A673 (cell line): ENCODE results near the gene PROZ. TPM values are rescaled to one million over a fixed set of nuclear protein-coding genes. Genes with fewer than 3 reads are reported as not detected.

ENCODE experiments used
- BruUV-seq: library from RNA; stranded (reverse); fragments of 400-500 nt; replicated peaks from 2 replicates; lab custom pipeline; 2021; lab: Mats Ljungman, UMichigan
- CTCF ChIA-PET: fragments of 300-600 bp; sonication (Branson Sonifier 250); formaldehyde crosslinking; loops from one replicate; lab custom pipeline; 2022; ENCODE audit warnings: antibody characterized with exemption; lab: Charles Lee
- POLR2A ChIA-PET: fragments of 300-600 bp; sonication (Branson Sonifier 250); formaldehyde crosslinking; loops from one replicate; lab custom pipeline; 2022; ENCODE audit warnings: antibody characterized with exemption; ENCODE audit not compliant: low non-redundant PET; lab: Charles Lee
- DNase-seq: peaks from one replicate; pipeline ENCODE4 v3.0.0-alpha.2; 2015; ENCODE audit warnings: low spot score
- H3K27ac ChIP-seq: fragments of 200-600 bp; sonication (generic); 2 replicates; pipeline ENCODE4 v1.5.1; 2016; ENCODE audit warnings: mixed run types, low read depth, mild to moderate bottlenecking, mixed read lengths, antibody characterized with exemption, low read length; ENCODE audit not compliant: poor library complexity, severe bottlenecking
- H3K27me3 ChIP-seq: fragments of 200-600 bp; sonication (generic); replicated peaks from 2 replicates; pipeline ENCODE4 v1.6.1; 2017; ENCODE audit warnings: mixed run types, low read depth, mild to moderate bottlenecking, mixed read lengths, antibody characterized with exemption, low read length; ENCODE audit not compliant: insufficient read depth, poor library complexity
- H3K36me3 ChIP-seq: fragments of 200-600 bp; sonication (generic); 2 replicates; pipeline ENCODE4 v1.6.1; 2016; ENCODE audit warnings: mixed run types, mild to moderate bottlenecking, mixed read lengths, antibody characterized with exemption, low read length; ENCODE audit not compliant: insufficient read depth, poor library complexity, severe bottlenecking
- H3K4me1 ChIP-seq: fragments of 200-600 bp; sonication (generic); 2 replicates; pipeline ENCODE4 v1.6.1; 2017; ENCODE audit warnings: mixed run types, mild to moderate bottlenecking, mixed read lengths, antibody characterized with exemption, low read length; ENCODE audit not compliant: insufficient read depth, poor library complexity, severe bottlenecking
- H3K4me3 ChIP-seq: fragments of 200-600 bp; sonication (generic); 2 replicates; pipeline ENCODE4 v1.5.1; 2016; ENCODE audit warnings: low read depth, mixed run types, mild to moderate bottlenecking, mixed read lengths, low read length; ENCODE audit not compliant: poor library complexity, severe bottlenecking
- H3K9me3 ChIP-seq: fragments of 200-600 bp; sonication (generic); 2 replicates; pipeline ENCODE4 v1.6.1; 2016; ENCODE audit warnings: mixed run types, low read depth, mild to moderate bottlenecking, mixed read lengths, antibody characterized with exemption, low read length; ENCODE audit not compliant: poor library complexity, severe bottlenecking
- CTCF ChIP-seq: fragments of 300-800, 200-600 bp; sonication (generic); conservative IDR thresholded peaks from 2 replicates; pipeline ENCODE4 v1.5.1; 2017; ENCODE audit warnings: low read depth, mild to moderate bottlenecking, antibody characterized with exemption, low read length, moderate library complexity, mixed read lengths
- EZH2 ChIP-seq: fragments of 200-600 bp; sonication (generic); IDR thresholded peaks from 2 replicates; pipeline ENCODE4 v1.6.1; 2017; ENCODE audit warnings: borderline replicate concordance, low read depth, mild to moderate bottlenecking, mixed read lengths, antibody characterized with exemption, low read length; ENCODE audit not compliant: poor library complexity, severe bottlenecking
- intact Hi-C: fragments of 100-400 bp; cut with micrococcal nuclease; formaldehyde crosslinking; loops from one replicate; pipeline ENCODE4 v1.10.0; 2022; ENCODE audit not compliant: unreplicated experiment
- total RNA-seq: library from RNA; stranded (reverse); gene quantifications from 2 replicates; pipeline ENCODE4 v1.2.3, GENCODE V29; 2021

Gene PROZ
- total RNA-seq, 1 experiment from 2014 or later = not detected

DNA sequence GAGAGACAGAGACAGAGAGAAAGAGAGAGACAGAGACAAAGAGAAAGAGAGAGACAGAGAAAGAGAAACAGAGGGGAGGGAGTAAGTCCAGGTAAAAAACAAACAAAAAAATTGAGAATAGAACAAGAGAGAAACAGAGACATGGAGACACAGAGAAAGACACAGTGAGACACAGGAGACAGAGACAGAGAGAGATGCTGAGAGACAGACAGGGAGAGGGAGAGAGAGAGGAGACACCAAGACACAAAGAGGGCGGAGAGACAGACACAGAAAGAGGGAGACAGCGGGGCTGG lies 5.8 kb upstream of the PROZ start:
- DNase-seq = no peak
- Histone ChIP-seq H3K4me1 (peaks cover 23% of the 10 kb centered on the region), H3K9me3 (no peaks in the 10 kb centered on the region), H3K27me3 (no peaks in the 10 kb centered on the region), H3K27ac (no peak overlapping the region), H3K4me3 (no peak overlapping the region), H3K36me3 (no peaks in the 10 kb centered on the region)
- ChIA-PET CTCF (no interaction called here), POLR2A (no interaction called here)
- no TSS peak for BruUV-seq
- TF ChIP-seq EZH2 = no peak
- TF ChIP-seq CTCF = no peak
- intact Hi-C loops = no loop called here

DNA sequence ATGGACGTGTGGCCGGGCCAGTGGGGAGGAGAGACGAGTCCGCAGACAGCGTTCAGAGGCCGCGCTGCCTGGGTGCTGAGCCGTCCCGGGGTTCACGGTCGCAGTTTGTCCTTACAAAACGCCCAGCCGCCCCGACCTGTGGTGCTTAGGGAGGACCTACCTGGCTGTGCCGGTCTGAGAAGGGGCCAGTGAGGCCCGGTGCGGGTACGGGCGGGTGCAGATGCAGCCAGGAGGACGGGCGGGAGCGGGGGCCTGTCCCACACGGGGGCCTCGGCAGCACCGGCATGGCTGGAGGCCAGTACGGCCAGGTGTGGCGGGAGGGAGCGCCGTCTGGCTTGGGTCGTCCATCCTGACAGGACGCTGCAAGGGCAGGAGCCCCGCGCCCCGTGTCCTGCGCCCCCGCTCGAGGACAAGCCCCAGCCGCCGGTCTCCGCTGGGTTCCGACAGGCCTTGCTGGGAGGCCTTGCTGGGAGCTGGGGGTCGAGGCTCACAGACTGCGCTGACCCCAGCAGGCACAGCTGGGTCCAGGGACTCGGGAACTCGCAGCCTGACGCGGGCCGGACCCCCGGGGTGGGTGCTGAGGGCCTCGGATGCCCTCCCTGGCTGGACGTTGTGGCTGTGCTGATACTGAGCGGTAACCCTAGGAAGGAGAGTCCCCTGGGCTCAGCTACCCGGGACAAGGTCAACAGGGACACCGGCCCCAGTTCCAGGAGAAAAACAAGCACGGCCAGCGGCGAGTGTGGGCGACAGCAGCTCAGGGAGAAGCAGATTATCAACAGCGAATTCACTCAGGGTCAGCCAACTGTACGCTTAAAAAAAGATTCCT lies 5.3 kb upstream of the PROZ start:
- TF ChIP-seq CTCF = no peak
- no peak for TF ChIP-seq EZH2
- POLR2A ChIA-PET = no interaction called here
- intact Hi-C loops = no loop called here
- Histone ChIP-seq H3K4me1 (peaks cover 29% of the 10 kb centered on the region), H3K27ac (peak overlapping the region; percentile 63), H3K27me3 (no peaks in the 10 kb centered on the region), H3K4me3 (peak overlapping the region; percentile 23), H3K36me3 (no peaks in the 10 kb centered on the region), H3K9me3 (no peaks in the 10 kb centered on the region)
- CTCF ChIA-PET = no interaction called here
- no peak for DNase-seq
- BruUV-seq = TSS peak; percentile 92

- no TSS peak for BruUV-seq
- DNase-seq = peak; percentile 75
- POLR2A ChIA-PET = no interaction called here
Measured at GRCh38 chr13:113153810-113154748, 4.4 kb upstream of the PROZ start.

More at GRCh38 chr13:113153810-113154748, 4.4 kb upstream of the PROZ start:
- CTCF ChIA-PET = no interaction called here
- Histone ChIP-seq H3K36me3 (no peaks in the 10 kb centered on the region), H3K4me1 (peaks cover 33% of the 10 kb centered on the region), H3K9me3 (no peaks in the 10 kb centered on the region), H3K27me3 (no peaks in the 10 kb centered on the region), H3K27ac (peak overlapping the region; percentile 63), H3K4me3 (peak overlapping the region; percentile 23)
- no peak for TF ChIP-seq EZH2
- no peak for TF ChIP-seq CTCF
- intact Hi-C loops = no loop called here
